NCI-H82 treated with DMSO at 0.1 percent for 48 hours (cell line): Measurements from ENCODE around the gene FOXO3.

Source experiments
- DNase-seq: peaks from one replicate; lab custom pipeline; 2025; ENCODE audit not compliant: unreplicated experiment; lab: John Stamatoyannopoulos, UW

The FOXO3 gene

DNA sequence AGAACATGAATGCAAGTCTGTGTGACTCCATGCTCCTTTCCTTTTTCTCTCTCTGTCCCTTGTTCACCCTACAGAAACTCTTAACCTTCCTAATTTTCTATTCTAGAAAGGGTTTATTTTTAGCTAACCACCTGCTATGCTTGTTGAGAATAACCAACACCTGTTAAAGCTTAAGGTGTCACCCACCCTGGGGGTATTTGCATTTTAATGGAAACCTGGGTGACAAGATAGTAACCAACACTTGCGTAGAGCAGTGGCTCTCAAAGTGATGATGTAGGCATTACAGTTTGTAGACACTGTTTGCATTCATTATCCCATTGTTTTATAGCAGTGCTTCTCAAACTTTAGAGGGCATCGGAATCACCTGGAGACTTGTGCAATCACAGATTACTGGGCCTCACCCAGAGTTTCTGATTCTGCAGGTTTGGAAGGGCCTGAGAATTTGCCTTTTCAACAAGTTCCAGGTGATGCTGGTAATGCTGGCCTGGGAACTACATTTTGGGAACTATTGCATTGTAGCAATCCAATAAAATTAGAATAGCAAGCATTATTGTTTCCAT, 173.1 kb downstream of the FOXO3 start:
- DNase-seq, result no peak
